ENCODE results near the gene CCNDBP1. TPM values are rescaled to one million over a fixed set of nuclear protein-coding genes. Genes with fewer than 3 reads are reported as not detected.

CCNDBP1 gene
- total and polyA plus RNA-seq, 2 of the 8 experiments (the other 6 are each of a cell fraction or from before 2014, with no cell fraction given), result 23.4 to 29.0 TPM

DNA sequence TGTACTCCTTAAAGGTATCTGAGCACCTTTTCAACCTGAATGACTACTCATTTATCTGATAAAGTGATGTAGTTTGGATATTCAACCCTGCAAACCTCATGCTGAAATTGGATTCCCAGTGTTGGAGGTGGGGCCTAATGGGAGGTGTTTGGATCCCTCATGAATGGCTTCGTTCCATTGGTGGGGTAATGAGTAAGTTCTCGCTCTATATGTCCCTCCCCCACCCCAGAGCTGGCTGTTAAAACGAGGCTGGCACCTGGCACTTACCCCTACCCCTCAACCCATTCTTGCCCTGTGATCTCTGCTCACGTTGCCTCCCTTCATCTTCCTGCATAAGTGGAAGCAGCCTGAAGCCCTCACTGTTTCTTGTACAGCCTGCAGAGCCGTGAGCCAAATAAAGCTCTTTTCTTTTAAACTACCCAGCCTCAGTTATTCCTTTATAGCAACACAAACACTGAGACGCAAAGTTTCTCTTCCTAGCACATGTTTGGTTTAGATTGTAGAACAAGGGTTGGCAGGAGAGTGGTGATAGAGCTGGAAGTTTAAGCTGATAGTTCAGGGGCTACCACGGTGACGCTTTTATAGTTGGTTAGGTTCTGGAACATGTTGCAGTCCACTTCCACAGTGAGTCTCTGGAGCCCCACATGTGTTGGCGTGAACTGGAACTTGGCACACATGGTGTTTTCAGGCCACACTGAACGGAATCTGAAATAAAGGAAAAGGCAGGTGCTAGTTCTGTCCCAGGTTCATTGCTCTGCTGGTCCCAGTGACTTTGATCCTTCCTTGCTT lies 11.8 kb downstream of the CCNDBP1 start:
- no peak overlapping the region for H2BK120ac ChIP-seq (replicated peaks; ENCODE audit: low read depth, low read length)
- H4K20me1 ChIP-seq (replicated peaks in 1 of 2; ENCODE audit: control insufficient read depth in 1 of 2, insufficient read depth in 2 of 2, low read length in 2 of 2), result no peaks in the 10 kb centered on the region
- H3K79me2 ChIP-seq (ENCODE audit: control insufficient read depth in 1 of 2, insufficient read depth in 2 of 2, low read length in 2 of 2), result no peaks in the 10 kb centered on the region
- no peak overlapping the region for H4K5ac ChIP-seq (ENCODE audit: insufficient read length, low read depth, low read length)
- FAIRE-seq (no peak), DNase-seq (ENCODE audit: low read depth in 1 of 2, low spot score in 2 of 2) (no peak)
- no peak overlapping the region for H3K9ac ChIP-seq (replicated peaks in 1 of 4; ENCODE audit: extremely low read depth in 1 of 4, low read depth in 3 of 4, low read length in 3 of 4)
- no peak overlapping the region for H2BK20ac ChIP-seq (ENCODE audit: low read length)
- no peak overlapping the region for H3K18ac ChIP-seq (ENCODE audit: extremely low read depth, low read length)
- no peaks in the 10 kb centered on the region for H3K79me1 ChIP-seq (ENCODE audit: low read depth, low read length)
- H2AFZ ChIP-seq (ENCODE audit: low read length), result no peak overlapping the region
- 89% methylated on average over 10 of the region's 10 CpGs; no CpG with 5 or more reads in 1 of the 2 experiments for WGBS, 2 experiments (ENCODE audit: extremely low coverage in 1 of 2, insufficient coverage in 1 of 2, insufficient read length in 1 of 2, insufficient replicate concordance in 2 of 2, low coverage in 1 of 2, low lambda C conversion rate in 2 of 2, missing lambda C conversion rate in 1 of 2)
- H3K23ac ChIP-seq (ENCODE audit: insufficient read length), result no peak overlapping the region
- no peak overlapping the region for H2AK5ac ChIP-seq (ENCODE audit: low read depth, low read length)
- peaks cover 0 to 11% (median 0%) of the 10 kb centered on the region in 4 experiments; a peak in 4 of 8 replicates for H3K36me3 ChIP-seq (ENCODE audit: control insufficient read depth in 2 of 4, insufficient read depth in 4 of 4, low read length in 3 of 4)
- no peak overlapping the region for H2BK5ac ChIP-seq (ENCODE audit: low read depth, low read length)
- H2BK12ac ChIP-seq (ENCODE audit: low read depth, low read length), result no peak overlapping the region
- H2BK15ac ChIP-seq (ENCODE audit: low read length), result no peak overlapping the region
- no peak overlapping the region for H3K27ac ChIP-seq (ENCODE audit: low read depth, low read length)
- H3K14ac ChIP-seq (ENCODE audit: insufficient read length), result no peak overlapping the region
- H3K4ac ChIP-seq (replicated peaks; ENCODE audit: insufficient read length, low read depth, low read length), result no peak overlapping the region
- ChIA-PET POLR2A (ENCODE audit: partially characterized antibody) (interaction anchor here (0.8 to 1.7 kb wide), 2 partner anchors 18 to 125 kb away, joined by 3 to 4 read pairs; no protein-coding TSS in a partner anchor), CTCF (ENCODE audit: partially characterized antibody) (interaction anchor here (0.6 to 7.5 kb wide), 6 partner anchors 7 to 159 kb away, joined by 3 to 58 read pairs (median 8); no protein-coding TSS in a partner anchor)
- no peak overlapping the region for H3K4me3 ChIP-seq (ENCODE audit: extremely low read depth in 1 of 4, insufficient read depth in 2 of 4, low read depth in 3 of 4, low read length in 4 of 4)
- H3K27me3 ChIP-seq (replicated peaks in 1 of 4; ENCODE audit: control insufficient read depth in 3 of 4, extremely low read depth in 1 of 4, insufficient read depth in 3 of 4, low read length in 3 of 4), result no peaks in the 10 kb centered on the region
- no peak overlapping the region for H4K8ac ChIP-seq (ENCODE audit: extremely low read depth, insufficient read depth, low read length)
- peaks cover 0 to 6% of the 10 kb centered on the region in 2 experiments; a peak in 1 of 4 replicates for H3K9me3 ChIP-seq (ENCODE audit: insufficient read depth in 2 of 2, low read depth in 1 of 2, low read length in 1 of 2)
- H3K23me2 ChIP-seq (ENCODE audit: low read depth, low read length), result no peaks in the 10 kb centered on the region
- H3K4me1 ChIP-seq (replicated peaks in 1 of 4; ENCODE audit: control insufficient read depth in 3 of 4, insufficient read depth in 4 of 4, low read length in 3 of 4), result no peaks in the 10 kb centered on the region
- H4K91ac ChIP-seq (replicated peaks; ENCODE audit: insufficient read length, low read length), result no peak overlapping the region
- no peak overlapping the region for H3K56ac ChIP-seq (replicated peaks; ENCODE audit: insufficient read length, low read depth, low read length)
- H3K4me2 ChIP-seq (ENCODE audit: insufficient read depth in 1 of 2, low read depth in 2 of 2, low read length in 2 of 2), result no peak overlapping the region

Data from H1 (cell line).